Neuronal stem cell (in vitro differentiated cells): ENCODE measurements around the gene TUBGCP6.

Source experiments
- DNase-seq: peaks from one replicate; pipeline ENCODE4 v3.0.0-alpha.2; 2013; ENCODE audit warnings: low spot score
- H2AFZ ChIP-seq: one replicate; pipeline ENCODE4 v1.6.1; 2013; ENCODE audit warnings: mild to moderate bottlenecking, low read length, inconsistent platforms
- H2AK5ac ChIP-seq: 2 replicates; pipeline ENCODE4 v1.6.1; 2013; ENCODE audit warnings: low read depth, mild to moderate bottlenecking, inconsistent platforms, low read length, moderate library complexity, mixed read lengths
- H2BK120ac ChIP-seq: 2 replicates; pipeline ENCODE4 v1.6.1; 2013; ENCODE audit warnings: low read depth, mild to moderate bottlenecking, inconsistent platforms, low read length, moderate library complexity, mixed read lengths
- H2BK12ac ChIP-seq: one replicate; pipeline ENCODE4 v1.6.1; 2013; ENCODE audit warnings: low read length, inconsistent platforms
- H2BK15ac ChIP-seq: 2 replicates; pipeline ENCODE4 v1.6.1; 2013; ENCODE audit warnings: mild to moderate bottlenecking, low read length, inconsistent platforms, mixed read lengths
- H2BK5ac ChIP-seq: one replicate; pipeline ENCODE4 v1.6.1; 2013; ENCODE audit warnings: inconsistent platforms, mild to moderate bottlenecking, low read length, moderate library complexity
- H3K14ac ChIP-seq: one replicate; pipeline ENCODE4 v1.6.1; 2013; ENCODE audit warnings: low read length, inconsistent platforms
- H3K18ac ChIP-seq: 2 replicates; pipeline ENCODE4 v1.6.1; 2013; ENCODE audit warnings: low read length, inconsistent platforms
- H3K23ac ChIP-seq: 2 replicates; pipeline ENCODE4 v1.6.1; 2013; ENCODE audit warnings: low read depth, mild to moderate bottlenecking, mixed read lengths, low read length, inconsistent platforms; ENCODE audit not compliant: poor library complexity
- H3K27ac ChIP-seq: replicated peaks from 3 replicates; pipeline ENCODE4 v1.5.1; 2013; ENCODE audit warnings: low read length, inconsistent platforms
- H3K27me3 ChIP-seq, 3 experiments: 2 replicates each; pipeline ENCODE4 v1.6.1; 2013; ENCODE audit warnings: low read length in 3 of 3, mild to moderate bottlenecking in 2 of 3, inconsistent platforms in 1 of 3, low read depth in 1 of 3, mixed read lengths in 1 of 3, moderate library complexity in 1 of 3; ENCODE audit not compliant: control insufficient read depth in 3 of 3, insufficient read depth in 3 of 3
- H3K36me3 ChIP-seq, 2 donors: replicated peaks in 1 of 2; 2 replicates each; pipeline ENCODE4 v1.6.1; 2013; ENCODE audit warnings: low read length in 2 of 2; ENCODE audit not compliant: control insufficient read depth in 2 of 2, insufficient read depth in 2 of 2
- H3K4ac ChIP-seq: 2 replicates; pipeline ENCODE4 v1.6.1; 2013; ENCODE audit warnings: inconsistent platforms, mild to moderate bottlenecking, low read length, moderate library complexity
- H3K4me1 ChIP-seq, 2 donors: 1 replicate in 1 of 2; 2 replicates in 1 of 2; pipeline ENCODE4 v1.6.1; 2013; ENCODE audit warnings: low read length in 2 of 2, low read depth in 1 of 2; ENCODE audit not compliant: control insufficient read depth in 2 of 2, insufficient read depth in 1 of 2
- H3K4me2 ChIP-seq: one replicate; pipeline ENCODE4 v1.6.1; 2013; ENCODE audit warnings: mild to moderate bottlenecking, low read length, inconsistent platforms; ENCODE audit not compliant: insufficient read depth, poor library complexity, severe bottlenecking
- H3K4me3 ChIP-seq, 2 donors: 2 replicates each; pipeline ENCODE4 v1.5.1; 2013; ENCODE audit warnings: low read length in 2 of 2, mild to moderate bottlenecking in 2 of 2, inconsistent platforms in 1 of 2, moderate library complexity in 1 of 2
- H3K79me1 ChIP-seq: one replicate; pipeline ENCODE4 v1.6.1; 2013; ENCODE audit warnings: low read depth, mild to moderate bottlenecking, inconsistent platforms, low read length, moderate library complexity
- H3K9ac ChIP-seq: one replicate; pipeline ENCODE4 v1.6.1; 2013; ENCODE audit warnings: mild to moderate bottlenecking, low read depth, low read length, inconsistent platforms; ENCODE audit not compliant: poor library complexity
- H3K9me3 ChIP-seq, 2 donors: replicated peaks in 1 of 2; 2 replicates each; pipeline versions ENCODE3 to v1.6.1; 2013; ENCODE audit warnings: low read length in 2 of 2, mild to moderate bottlenecking in 2 of 2, inconsistent platforms in 1 of 2, low read depth in 1 of 2, mixed read lengths in 1 of 2, moderate library complexity in 1 of 2; ENCODE audit not compliant: control insufficient read depth in 2 of 2, insufficient read depth in 1 of 2
- H4K8ac ChIP-seq: one replicate; pipeline ENCODE4 v1.6.1; 2013; ENCODE audit warnings: low read depth, mild to moderate bottlenecking, inconsistent platforms, low read length, moderate library complexity
- H4K91ac ChIP-seq: one replicate; pipeline ENCODE4 v1.6.1; 2013; ENCODE audit warnings: low read length, low read depth, mild to moderate bottlenecking, inconsistent platforms; ENCODE audit not compliant: poor library complexity
- WGBS, 2 donors: extraction: QIAGEN DNeasy Blood & Tissue Kit; methylation state at CpG; one replicate each; pipeline ENCODE4 v1.1.7; 2013; ENCODE audit warnings: missing lambda C conversion rate in 2 of 2, mixed read lengths in 1 of 2; ENCODE audit not compliant: insufficient read length in 2 of 2, insufficient replicate concordance in 1 of 2; ENCODE audit errors: extremely low coverage in 2 of 2; 5-methylcytosine and 5-hydroxymethylcytosine counted together

TUBGCP6 gene

GRCh38 chr22:50194037-50194805 is 50.6 kb downstream of the TUBGCP6 start:
- peak overlapping the region; percentile 50 for H3K9ac ChIP-seq
- peaks cover 0 to 4% of the 10 kb centered on the region in 2 donors for H3K4me1 ChIP-seq
- peak overlapping the region; percentile 75 for H2BK5ac ChIP-seq
- H2BK15ac ChIP-seq: no peak overlapping the region
- no peak overlapping the region for H2BK120ac ChIP-seq
- no peak overlapping the region for H3K14ac ChIP-seq
- no CpG with 5 or more reads among the region's 44 CpGs for WGBS, 2 donors
- H3K9me3 ChIP-seq: peaks cover 0 to 2% of the 10 kb centered on the region in 2 donors
- H2AK5ac ChIP-seq: peak overlapping the region; percentile 28
- H3K18ac ChIP-seq: no peak overlapping the region
- DNase-seq: no peak
- peaks cover 16% of the 10 kb centered on the region for H3K79me1 ChIP-seq
- H2BK12ac ChIP-seq: no peak overlapping the region
- no peak overlapping the region for H3K4me3 ChIP-seq
- peak overlapping the region; percentile 91 for H3K23ac ChIP-seq
- H3K4me2 ChIP-seq: no peak overlapping the region
- H4K91ac ChIP-seq: no peak overlapping the region
- H3K4ac ChIP-seq: no peak overlapping the region
- no peak overlapping the region for H3K27ac ChIP-seq
- no peaks in the 10 kb centered on the region for H3K27me3 ChIP-seq
- no peak overlapping the region for H4K8ac ChIP-seq
- no peak overlapping the region for H2AFZ ChIP-seq
- H3K36me3 ChIP-seq: peaks cover 21 to 40% of the 10 kb centered on the region in 2 donors

GRCh38 chr22:50193621-50194020 is 51.2 kb downstream of the TUBGCP6 start:
- Histone ChIP-seq H3K4me1 (peaks cover 0 to 4% of the 10 kb centered on the region in 2 donors), H2AK5ac (no peak overlapping the region), H2AFZ (no peak overlapping the region), H3K27ac (no peak overlapping the region), H3K79me1 (peaks cover 16% of the 10 kb centered on the region), H3K27me3 (no peaks in the 10 kb centered on the region), H3K18ac (no peak overlapping the region), H2BK15ac (no peak overlapping the region), H2BK120ac (no peak overlapping the region), H3K4me2 (no peak overlapping the region), H3K4ac (no peak overlapping the region), H4K8ac (no peak overlapping the region), H3K9ac (no peak overlapping the region), H3K9me3 (peaks cover 0 to 2% of the 10 kb centered on the region in 2 donors), H3K4me3 (no peak overlapping the region), H2BK5ac (no peak overlapping the region), H3K14ac (no peak overlapping the region), H3K23ac (peak overlapping the region; percentile 89), H2BK12ac (peak overlapping the region; percentile 41), H4K91ac (no peak overlapping the region), H3K36me3 (peaks cover 18 to 36% of the 10 kb centered on the region in 2 donors)
- WGBS, 2 donors: no CpG with 5 or more reads among the region's 8 CpGs
- no peak for DNase-seq

- WGBS, 2 donors: no CpG with 5 or more reads among the region's 25 CpGs
- Histone ChIP-seq H3K18ac (no peak overlapping the region), H2BK5ac (no peak overlapping the region)
These were observed 52.2 kb downstream of the TUBGCP6 start for GRCh38 chr22:50192436-50193204.

More at GRCh38 chr22:50192436-50193204, 52.2 kb downstream of the TUBGCP6 start:
- Histone ChIP-seq H3K4me3 (no peak overlapping the region), H3K4me1 (peaks cover 0 to 4% of the 10 kb centered on the region in 2 donors), H2BK15ac (no peak overlapping the region), H3K79me1 (peaks cover 13% of the 10 kb centered on the region), H2BK120ac (no peak overlapping the region), H2BK12ac (no peak overlapping the region), H4K91ac (no peak overlapping the region), H3K27me3 (no peaks in the 10 kb centered on the region), H2AK5ac (peak overlapping the region; percentile 46), H2AFZ (no peak overlapping the region), H3K36me3 (peaks cover 16 to 34% of the 10 kb centered on the region in 2 donors), H3K9me3 (peaks cover 0 to 2% of the 10 kb centered on the region in 2 donors), H3K4ac (no peak overlapping the region), H3K23ac (peak overlapping the region; percentile 89), H3K4me2 (no peak overlapping the region), H3K27ac (no peak overlapping the region), H3K9ac (no peak overlapping the region), H3K14ac (peak overlapping the region; percentile 38), H4K8ac (peak overlapping the region; percentile 30)
- no peak for DNase-seq
